ENCODE data around the gene RNF26.

DNA sequence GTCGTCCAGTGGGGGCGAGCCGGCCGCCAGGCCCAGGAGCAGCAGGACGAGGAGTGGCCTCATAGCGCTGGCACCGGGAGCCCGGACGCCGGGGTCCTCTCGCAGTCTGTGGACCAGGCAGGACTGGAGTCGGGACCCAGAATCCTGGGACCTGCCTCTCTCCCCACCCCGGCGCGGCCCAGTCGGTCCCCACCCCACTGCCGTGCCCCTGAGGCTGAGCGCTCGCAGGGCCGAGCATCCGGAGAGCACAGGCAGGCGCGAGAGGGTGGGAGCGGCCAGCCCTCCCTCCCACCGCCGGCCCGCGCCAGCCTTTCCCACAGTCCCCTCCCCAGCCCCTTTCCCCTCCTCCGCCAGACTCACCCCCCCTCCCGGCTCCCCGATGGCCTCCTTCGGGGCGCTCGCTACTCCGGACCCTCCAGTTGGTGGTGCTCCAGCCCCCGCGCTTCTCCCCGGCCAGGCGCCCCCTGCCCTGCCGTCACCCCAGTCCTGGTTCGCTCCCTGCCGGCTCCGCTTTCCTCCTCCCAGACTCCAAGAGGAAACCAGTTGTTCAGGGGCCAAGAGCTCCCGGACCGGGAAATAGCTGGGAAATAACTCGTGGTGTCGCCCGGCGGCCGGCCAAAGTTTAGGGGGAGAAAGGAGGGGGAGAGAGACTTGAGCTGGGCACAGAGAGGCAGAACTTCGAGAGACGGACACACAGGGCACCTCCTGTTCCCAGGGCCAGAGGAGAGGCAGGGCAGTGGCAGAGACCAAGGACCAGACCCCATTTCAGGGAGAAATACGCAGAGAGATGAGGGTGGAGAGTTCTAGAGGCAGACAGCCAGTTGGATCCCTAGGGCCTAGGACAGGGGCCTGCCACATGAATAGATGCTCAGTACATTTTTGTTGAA lies 6.3 kb downstream of the RNF26 start, which contains the start of gene C1QTNF5:
- TF ChIP-seq CBX3 (IDR thresholded peaks at IDR 0.05; ENCODE audit: low read depth): no peak
- TF ChIP-seq RAD21 (IDR thresholded peaks at IDR 0.05; ENCODE audit: low read depth): no peak
- no peak for TF ChIP-seq ZNF274 (IDR thresholded peaks at IDR 0.05; ENCODE audit: low read depth, low read length)
- TF ChIP-seq, protein P1, sequence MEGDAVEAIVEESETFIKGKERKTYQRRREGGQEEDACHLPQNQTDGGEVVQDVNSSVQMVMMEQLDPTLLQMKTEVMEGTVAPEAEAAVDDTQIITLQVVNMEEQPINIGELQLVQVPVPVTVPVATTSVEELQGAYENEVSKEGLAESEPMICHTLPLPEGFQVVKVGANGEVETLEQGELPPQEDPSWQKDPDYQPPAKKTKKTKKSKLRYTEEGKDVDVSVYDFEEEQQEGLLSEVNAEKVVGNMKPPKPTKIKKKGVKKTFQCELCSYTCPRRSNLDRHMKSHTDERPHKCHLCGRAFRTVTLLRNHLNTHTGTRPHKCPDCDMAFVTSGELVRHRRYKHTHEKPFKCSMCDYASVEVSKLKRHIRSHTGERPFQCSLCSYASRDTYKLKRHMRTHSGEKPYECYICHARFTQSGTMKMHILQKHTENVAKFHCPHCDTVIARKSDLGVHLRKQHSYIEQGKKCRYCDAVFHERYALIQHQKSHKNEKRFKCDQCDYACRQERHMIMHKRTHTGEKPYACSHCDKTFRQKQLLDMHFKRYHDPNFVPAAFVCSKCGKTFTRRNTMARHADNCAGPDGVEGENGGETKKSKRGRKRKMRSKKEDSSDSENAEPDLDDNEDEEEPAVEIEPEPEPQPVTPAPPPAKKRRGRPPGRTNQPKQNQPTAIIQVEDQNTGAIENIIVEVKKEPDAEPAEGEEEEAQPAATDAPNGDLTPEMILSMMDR (IDR thresholded peaks at IDR 0.05 in 2 of 3, conservative IDR thresholded peaks at IDR 0.05 in 1 of 3; ENCODE audit: borderline replicate concordance in 1 of 3, insufficient read depth in 1 of 3, low read depth in 2 of 3, low read length in 2 of 3): no peak
- TF ChIP-seq ELF1 (IDR thresholded peaks at IDR 0.05; ENCODE audit: borderline replicate concordance, low read depth): no peak
- TF ChIP-seq SIN3A (IDR thresholded peaks at IDR 0.05; ENCODE audit: low read depth): no peak
- no peak for TF ChIP-seq POLR2AphosphoS5 (IDR thresholded peaks at IDR 0.05; ENCODE audit: low read depth, low read length)
- TF ChIP-seq POLR2A (IDR thresholded peaks at IDR 0.05; ENCODE audit: borderline replicate concordance, extremely low read depth, insufficient read depth, insufficient read length): no peak
- TF ChIP-seq, protein P2, sequence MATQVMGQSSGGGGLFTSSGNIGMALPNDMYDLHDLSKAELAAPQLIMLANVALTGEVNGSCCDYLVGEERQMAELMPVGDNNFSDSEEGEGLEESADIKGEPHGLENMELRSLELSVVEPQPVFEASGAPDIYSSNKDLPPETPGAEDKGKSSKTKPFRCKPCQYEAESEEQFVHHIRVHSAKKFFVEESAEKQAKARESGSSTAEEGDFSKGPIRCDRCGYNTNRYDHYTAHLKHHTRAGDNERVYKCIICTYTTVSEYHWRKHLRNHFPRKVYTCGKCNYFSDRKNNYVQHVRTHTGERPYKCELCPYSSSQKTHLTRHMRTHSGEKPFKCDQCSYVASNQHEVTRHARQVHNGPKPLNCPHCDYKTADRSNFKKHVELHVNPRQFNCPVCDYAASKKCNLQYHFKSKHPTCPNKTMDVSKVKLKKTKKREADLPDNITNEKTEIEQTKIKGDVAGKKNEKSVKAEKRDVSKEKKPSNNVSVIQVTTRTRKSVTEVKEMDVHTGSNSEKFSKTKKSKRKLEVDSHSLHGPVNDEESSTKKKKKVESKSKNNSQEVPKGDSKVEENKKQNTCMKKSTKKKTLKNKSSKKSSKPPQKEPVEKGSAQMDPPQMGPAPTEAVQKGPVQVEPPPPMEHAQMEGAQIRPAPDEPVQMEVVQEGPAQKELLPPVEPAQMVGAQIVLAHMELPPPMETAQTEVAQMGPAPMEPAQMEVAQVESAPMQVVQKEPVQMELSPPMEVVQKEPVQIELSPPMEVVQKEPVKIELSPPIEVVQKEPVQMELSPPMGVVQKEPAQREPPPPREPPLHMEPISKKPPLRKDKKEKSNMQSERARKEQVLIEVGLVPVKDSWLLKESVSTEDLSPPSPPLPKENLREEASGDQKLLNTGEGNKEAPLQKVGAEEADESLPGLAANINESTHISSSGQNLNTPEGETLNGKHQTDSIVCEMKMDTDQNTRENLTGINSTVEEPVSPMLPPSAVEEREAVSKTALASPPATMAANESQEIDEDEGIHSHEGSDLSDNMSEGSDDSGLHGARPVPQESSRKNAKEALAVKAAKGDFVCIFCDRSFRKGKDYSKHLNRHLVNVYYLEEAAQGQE (IDR thresholded peaks at IDR 0.05; ENCODE audit: low read depth): no peak
- no peak for TF ChIP-seq EGR1 (IDR thresholded peaks at IDR 0.05; ENCODE audit: low read depth)
- TF ChIP-seq, protein P3, sequence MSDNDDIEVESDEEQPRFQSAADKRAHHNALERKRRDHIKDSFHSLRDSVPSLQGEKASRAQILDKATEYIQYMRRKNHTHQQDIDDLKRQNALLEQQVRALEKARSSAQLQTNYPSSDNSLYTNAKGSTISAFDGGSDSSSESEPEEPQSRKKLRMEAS (IDR thresholded peaks at IDR 0.05): no peak

Measured in HCT116 (cell line).